Measurements from ENCODE around the gene HINT3. TPM values are rescaled to one million over a fixed set of nuclear protein-coding genes. Genes with fewer than 3 reads are reported as not detected.
A peak's percentile ranks its signal among the peaks of the same experiment; 100 is the strongest.

Gene HINT3
- total RNA-seq, 6 experiments from 2014 or later: 8.5 to 16.6 (median 14.3) TPM

- 71% methylated on average over 3 of the region's 3 CpGs for WGBS (ENCODE audit: insufficient coverage, low coverage, low lambda C conversion rate, missing lambda C conversion rate)
- H3K9me3 ChIP-seq: no peaks in the 10 kb centered on the region
- intact Hi-C loops (cut with DNase I): no loop called here
- TF ChIP-seq POLR2A (IDR thresholded peaks at IDR 0.05): no peak
- TF ChIP-seq CTCF (IDR thresholded peaks at IDR 0.05): no peak
- DNase-seq (no peak), ATAC-seq (no peak)
- peaks cover 0 to 17% (median 1%) of the 10 kb centered on the region in 4 donors for H3K4me1 ChIP-seq
- no peak overlapping the region for H3K4me3 ChIP-seq
- H3K27me3 ChIP-seq: no peaks in the 10 kb centered on the region
- peak overlapping the region in 1 of 3 donors; percentile 6 for H3K27ac ChIP-seq
- H3K36me3 ChIP-seq: peaks cover 0 to 1% (median 0%) of the 10 kb centered on the region in 4 donors
These were observed 22.5 kb downstream of the HINT3 start for GRCh38 chr6:125979101-125979500.

- intact Hi-C loops (cut with DNase I): no loop called here
- peaks cover 0 to 27% (median 3%) of the 10 kb centered on the region in 4 donors for H3K4me1 ChIP-seq
- H3K4me3 ChIP-seq: no peak overlapping the region
- H3K27me3 ChIP-seq: no peaks in the 10 kb centered on the region
- 52% methylated on average over 2 of the region's 2 CpGs for WGBS (ENCODE audit: insufficient coverage, low coverage, low lambda C conversion rate, missing lambda C conversion rate)
- no peaks in the 10 kb centered on the region for H3K36me3 ChIP-seq
- H3K9me3 ChIP-seq: no peaks in the 10 kb centered on the region
- peak overlapping the region in 1 of 3 donors; percentile 3 for H3K27ac ChIP-seq
- TF ChIP-seq CTCF (IDR thresholded peaks at IDR 0.05) (no peak), POLR2A (IDR thresholded peaks at IDR 0.05) (no peak)
- DNase-seq: no peak
- peak in 3 of 4 donors; percentile 13 to 31 (median 19) for ATAC-seq
These were observed 25.1 kb downstream of the HINT3 start for GRCh38 chr6:125981571-125982185.

- H3K36me3 ChIP-seq: no peaks in the 10 kb centered on the region
- 68% methylated on average over 4 of the region's 4 CpGs for WGBS (ENCODE audit: insufficient coverage, low coverage, low lambda C conversion rate, missing lambda C conversion rate)
- intact Hi-C loops (cut with DNase I): no loop called here
These were observed 26.8 kb downstream of the HINT3 start for GRCh38 chr6:125983246-125983945.

GRCh38 chr6:125984311-125984710 is 27.7 kb downstream of the HINT3 start:
- no peaks in the 10 kb centered on the region for H3K36me3 ChIP-seq
- WGBS (ENCODE audit: insufficient coverage, low coverage, low lambda C conversion rate, missing lambda C conversion rate): 70% methylated on average over 2 of the region's 2 CpGs
- TF ChIP-seq POLR2A (IDR thresholded peaks at IDR 0.05) (no peak), CTCF (IDR thresholded peaks at IDR 0.05) (no peak)
- ATAC-seq: no peak
- no peaks in the 10 kb centered on the region for H3K9me3 ChIP-seq
- peaks cover 0 to 43% (median 8%) of the 10 kb centered on the region in 4 donors for H3K4me1 ChIP-seq
- no peak for DNase-seq
- H3K4me3 ChIP-seq: no peak overlapping the region
- H3K27me3 ChIP-seq: no peaks in the 10 kb centered on the region
- no peak overlapping the region for H3K27ac ChIP-seq
- intact Hi-C loops (cut with DNase I): no loop called here

More at GRCh38 chr6:125983246-125983945, 26.8 kb downstream of the HINT3 start:
- Histone ChIP-seq H3K9me3 (no peaks in the 10 kb centered on the region), H3K27ac (no peak overlapping the region), H3K4me1 (peaks cover 0 to 40% (median 8%) of the 10 kb centered on the region in 4 donors), H3K27me3 (no peaks in the 10 kb centered on the region), H3K4me3 (no peak overlapping the region)
- ATAC-seq (no peak), DNase-seq (no peak)
- TF ChIP-seq POLR2A (IDR thresholded peaks at IDR 0.05): no peak

GRCh38 chr6:125985522-125985921 is 29.0 kb downstream of the HINT3 start:
- Histone ChIP-seq H3K27ac (peak overlapping the region; percentile 83 to 89 (median 84)), H3K4me1 (peaks cover 0 to 55% (median 11%) of the 10 kb centered on the region in 4 donors), H3K36me3 (no peaks in the 10 kb centered on the region), H3K9me3 (no peaks in the 10 kb centered on the region), H3K4me3 (peak overlapping the region; percentile 65 to 85 (median 73)), H3K27me3 (no peaks in the 10 kb centered on the region)
- intact Hi-C loops (cut with DNase I): no loop called here
- WGBS (ENCODE audit: insufficient coverage, low coverage, low lambda C conversion rate, missing lambda C conversion rate): 45% methylated on average over 4 of the region's 4 CpGs
- ATAC-seq: peak in 2 of 4 donors; percentile 10 to 13
- DNase-seq: no peak
- TF ChIP-seq CTCF (IDR thresholded peaks at IDR 0.05): no peak
- no peak for TF ChIP-seq POLR2A (IDR thresholded peaks at IDR 0.05)
